GM21526 (cell line): ENCODE data around the gene C1QTNF6.

Experiments
- ATAC-seq: cut with Tn5 transposase; IDR thresholded peaks from one replicate; pipeline ENCODE4 v1.9.1; 2021; ENCODE audit warnings: moderate library complexity; ENCODE audit not compliant: unreplicated experiment, low FRiP score

C1QTNF6 gene

GRCh38 chr22:37194750-37195149 lies 6.7 kb upstream of the C1QTNF6 start:
- ATAC-seq = no peak

- no peak for ATAC-seq
Measured at GRCh38 chr22:37193629-37194191, 5.7 kb upstream of the C1QTNF6 start.

GRCh38 chr22:37192741-37193140 lies 4.7 kb upstream of the C1QTNF6 start:
- ATAC-seq = no peak

GRCh38 chr22:37192204-37192603 lies 4.2 kb upstream of the C1QTNF6 start:
- ATAC-seq = no peak

- no peak for ATAC-seq
Measured at GRCh38 chr22:37190262-37190780, 2.3 kb upstream of the C1QTNF6 start.

- ATAC-seq = no peak
Measured at GRCh38 chr22:37188901-37189466, 937 bp upstream of the C1QTNF6 start.

- ATAC-seq = no peak
Measured at GRCh38 chr22:37187552-37187890, 526 bp downstream of the C1QTNF6 start.

- ATAC-seq = no peak
Measured at GRCh38 chr22:37186997-37187522, 987 bp downstream of the C1QTNF6 start.

- no peak for ATAC-seq
Measured at GRCh38 chr22:37186228-37186996, 1.6 kb downstream of the C1QTNF6 start.

- no peak for ATAC-seq
Measured at GRCh38 chr22:37185646-37186227, 2.3 kb downstream of the C1QTNF6 start.

- no peak for ATAC-seq
Measured at GRCh38 chr22:37184816-37185541, 3.1 kb downstream of the C1QTNF6 start.

- ATAC-seq = no peak
Measured at GRCh38 chr22:37184380-37184755, 3.7 kb downstream of the C1QTNF6 start.

GRCh38 chr22:37183432-37184379 lies 4.3 kb downstream of the C1QTNF6 start:
- no peak for ATAC-seq

- ATAC-seq = no peak
Measured at GRCh38 chr22:37182949-37183245, 5.2 kb downstream of the C1QTNF6 start.

- no peak for ATAC-seq
Measured at GRCh38 chr22:37182101-37182948, 5.7 kb downstream of the C1QTNF6 start.

GRCh38 chr22:37181681-37182080 lies 6.4 kb downstream of the C1QTNF6 start:
- ATAC-seq = no peak

GRCh38 chr22:37180531-37181231 lies 7.4 kb downstream of the C1QTNF6 start:
- no peak for ATAC-seq
